T-cell (primary cell): ENCODE data around the gene FLACC1. TPM values are rescaled to one million over a fixed set of nuclear protein-coding genes. Genes with fewer than 3 reads are reported as not detected.
"Not testable (repeated sequence)": the region's sequence is repeated elsewhere in the genome, so short reads cannot be mapped to it uniquely, and the experiment has no call there.

Experiments used
- ATAC-seq, 4 experiments: fragments of 200-7000 bp in 3 of 4; fragments of 150-1000 bp in 1 of 4; cut with Tn5 transposase; replicated peaks in 1 of 4; 1 replicate in 3 of 4; 2 replicates in 1 of 4; pipeline ENCODE4 v1.10.0; 2021; ENCODE audit warnings: moderate library complexity in 3 of 4, mild to moderate bottlenecking in 2 of 4, moderate number of reproducible peaks in 1 of 4
- CTCF ChIA-PET, 2 donors: fragments of 300-600 bp; sonication (Branson Sonifier 250); formaldehyde crosslinking; loops; one replicate each; lab custom pipeline; 2022; ENCODE audit warnings: antibody characterized with exemption in 2 of 2; lab: Charles Lee
- POLR2A ChIA-PET, 2 donors: fragments of 300-600 bp; sonication (Branson Sonifier 250); formaldehyde crosslinking; loops; one replicate each; lab custom pipeline; 2022; ENCODE audit warnings: antibody characterized with exemption in 2 of 2; lab: Charles Lee
- DNase-seq, 35 experiments: peaks; one replicate each; pipeline versions ENCODE4 v3.0.0 to v3.0.0-alpha.2; 2013 to 2023
- H3K27ac ChIP-seq: one replicate; pipeline ENCODE4 v1.5.1; 2013; ENCODE audit warnings: low read length
- H3K27me3 ChIP-seq, 2 experiments: replicated peaks in 1 of 2; 1 replicate in 1 of 2; 2 replicates in 1 of 2; pipeline versions ENCODE4 v1.6.1 to v1.7.0; 2013; ENCODE audit warnings: low read length in 1 of 2, mixed read lengths in 1 of 2; ENCODE audit not compliant: control insufficient read depth in 2 of 2, insufficient read depth in 2 of 2; ENCODE audit errors: extremely low read depth in 1 of 2
- H3K36me3 ChIP-seq, 2 donors: 1 replicate in 1 of 2; 2 replicates in 1 of 2; pipeline versions ENCODE4 v1.6.1 to v1.7.0; 2013; ENCODE audit warnings: low read length in 1 of 2; ENCODE audit not compliant: control insufficient read depth in 2 of 2, insufficient read depth in 1 of 2; ENCODE audit errors: extremely low read depth in 1 of 2
- H3K4me1 ChIP-seq, 2 experiments: 1 replicate in 1 of 2; 2 replicates in 1 of 2; pipeline versions ENCODE4 v1.6.1 to v1.7.0; 2013; ENCODE audit warnings: low read length in 2 of 2, mixed read lengths in 1 of 2; ENCODE audit not compliant: insufficient read depth in 2 of 2, control insufficient read depth in 1 of 2; ENCODE audit errors: extremely low read depth in 1 of 2
- H3K4me3 ChIP-seq, 2 donors: 1 replicate in 1 of 2; 2 replicates in 1 of 2; pipeline versions ENCODE4 v1.5.1 to v1.7.0; 2013; ENCODE audit warnings: mild to moderate bottlenecking in 2 of 2, low read length in 1 of 2, moderate library complexity in 1 of 2; ENCODE audit not compliant: control insufficient read depth in 1 of 2; ENCODE audit errors: extremely low read depth in 1 of 2
- H3K9me3 ChIP-seq: 2 replicates; pipeline ENCODE4 v1.7.0; 2013
- H3K27ac Mint-ChIP-seq, 2 donors: one replicate each; pipeline ENCODE4 v1.8.0; 2020 to 2021; ENCODE audit warnings: mild to moderate bottlenecking in 2 of 2, mixed read lengths in 2 of 2
- H3K27me3 Mint-ChIP-seq, 2 donors: one replicate each; pipeline ENCODE4 v1.8.0; 2021 to 2022; ENCODE audit warnings: mixed read lengths in 2 of 2
- H3K36me3 Mint-ChIP-seq: one replicate; pipeline ENCODE4 v1.8.0; 2021; ENCODE audit warnings: mixed read lengths
- H3K4me1 Mint-ChIP-seq, 3 donors: one replicate each; pipeline ENCODE4 v1.8.0; 2020 to 2022; ENCODE audit warnings: mixed read lengths in 3 of 3, mild to moderate bottlenecking in 1 of 3
- H3K4me3 Mint-ChIP-seq, 3 donors: one replicate each; pipeline ENCODE4 v1.8.0; 2020 to 2022; ENCODE audit warnings: mild to moderate bottlenecking in 3 of 3, mixed read lengths in 3 of 3, moderate library complexity in 3 of 3
- H3K9me3 Mint-ChIP-seq, 3 donors: one replicate each; pipeline ENCODE4 v1.8.0; 2020 to 2022; ENCODE audit warnings: mixed read lengths in 3 of 3
- WGBS: methylation state at CpG from one replicate; pipeline ENCODE4 v1.1.5; 2013; ENCODE audit warnings: missing lambda C conversion rate; ENCODE audit not compliant: insufficient coverage; 5-methylcytosine and 5-hydroxymethylcytosine counted together
- total RNA-seq, 35 experiments: library from RNA in 6 of 35; stranded (reverse) in 6 of 35; fragments of 120-200 nt in 1 of 35; gene quantifications; one replicate each; pipeline versions ENCODE4 v1.2.1 to v1.2.4 and lab custom pipeline; 2013 to 2026

Gene FLACC1
- total RNA-seq, 5 donors from 2014 or later (not counting 1 experiment from before 2014, with no cell fraction given) = 5.3 to 8.4 (median 6.5) TPM

GRCh38 chr2:201369318-201369717, 12.2 kb upstream of the FLACC1 start:
- DNase-seq, H3K36me3 ChIP-seq, H3K27me3 ChIP-seq, H3K27ac Mint-ChIP-seq, H3K27me3 Mint-ChIP-seq, H3K27ac ChIP-seq, ATAC-seq, H3K4me1 Mint-ChIP-seq, H3K4me3 Mint-ChIP-seq, CTCF ChIA-PET, POLR2A ChIA-PET, H3K4me1 ChIP-seq, H3K9me3 ChIP-seq, H3K4me3 ChIP-seq: not testable (repeated sequence)
- H3K36me3 Mint-ChIP-seq = peaks cover 82% of the 10 kb centered on the region
- peaks cover 0 to 14% (median 5%) of the 10 kb centered on the region in 3 donors for H3K9me3 Mint-ChIP-seq
- WGBS = 93% methylated on average over 6 of the region's 8 CpGs

GRCh38 chr2:201366146-201366545, 9.0 kb upstream of the FLACC1 start:
- no peaks in the 10 kb centered on the region for H3K27me3 ChIP-seq
- no peak overlapping the region for H3K4me3 ChIP-seq
- Mint-ChIP-seq H3K27ac (no peak overlapping the region), H3K4me3 (no peak overlapping the region), H3K9me3 (peaks cover 0 to 20% (median 5%) of the 10 kb centered on the region in 3 donors), H3K4me1 (peaks cover 25 to 33% (median 31%) of the 10 kb centered on the region in 3 donors), H3K36me3 (peaks cover 74% of the 10 kb centered on the region), H3K27me3 (no peaks in the 10 kb centered on the region)
- H3K4me1 ChIP-seq = peaks cover 11 to 18% of the 10 kb centered on the region in 2 experiments
- ChIA-PET POLR2A (no interaction called here), CTCF (no interaction called here)
- H3K36me3 ChIP-seq = peaks cover 4 to 6% of the 10 kb centered on the region in 2 donors
- no peak overlapping the region for H3K27ac ChIP-seq
- no peaks in the 10 kb centered on the region for H3K9me3 ChIP-seq
- no peak for DNase-seq
- no peak for ATAC-seq

- Histone ChIP-seq H3K27me3 (no peaks in the 10 kb centered on the region), H3K9me3 (no peaks in the 10 kb centered on the region), H3K4me1 (peaks cover 11 to 25% of the 10 kb centered on the region in 2 experiments), H3K27ac (no peak overlapping the region), H3K4me3 (no peak overlapping the region), H3K36me3 (peaks cover 0 to 12% of the 10 kb centered on the region in 2 donors)
- CTCF ChIA-PET = interaction anchor here (0.6 to 2.7 kb wide), 23 partner anchors 13 to 417 kb away, joined by 3 to 51 read pairs (median 3); partner anchors contain the start of genes CASP10 (in 2 of the 2), ALS2 (in 1 of the 2) and CASP8 (in 1 of the 2)
- peaks cover 66% of the 10 kb centered on the region for H3K36me3 Mint-ChIP-seq
- peak overlapping the region in 1 of 3 donors; percentile 38 for H3K4me3 Mint-ChIP-seq
- H3K9me3 Mint-ChIP-seq = peaks cover 0 to 20% (median 5%) of the 10 kb centered on the region in 3 donors
- POLR2A ChIA-PET = interaction anchor here in 1 of 2 donors (0.6 kb wide), 1 partner anchor 130 kb away, joined by 3 read pairs; no protein-coding TSS in a partner anchor
- H3K27me3 Mint-ChIP-seq = no peaks in the 10 kb centered on the region
- H3K4me1 Mint-ChIP-seq = peaks cover 32 to 42% (median 38%) of the 10 kb centered on the region in 3 donors
- no CpG with 5 or more reads among the region's 2 CpGs for WGBS
- ATAC-seq = peak; percentile 87 to 93 (median 90)
- H3K27ac Mint-ChIP-seq = peak overlapping the region; percentile 72 to 80
- peak in 19 of 35 experiments; percentile 9 to 72 (median 17) for DNase-seq
These were observed 6.9 kb upstream of the FLACC1 start for GRCh38 chr2:201363857-201364560.

- Mint-ChIP-seq H3K36me3 (peaks cover 58% of the 10 kb centered on the region), H3K4me3 (no peak overlapping the region), H3K27ac (peak overlapping the region; percentile 60 to 69), H3K9me3 (peaks cover 0 to 14% (median 0%) of the 10 kb centered on the region in 3 donors), H3K27me3 (no peaks in the 10 kb centered on the region), H3K4me1 (peaks cover 32 to 45% (median 40%) of the 10 kb centered on the region in 3 donors)
- H3K4me1 ChIP-seq = peaks cover 11 to 25% of the 10 kb centered on the region in 2 experiments
- H3K9me3 ChIP-seq = no peaks in the 10 kb centered on the region
- no peaks in the 10 kb centered on the region for H3K27me3 ChIP-seq
- ChIA-PET CTCF (interaction anchor here (0.6 to 1.4 kb wide), 2 partner anchors 89 to 130 kb away, joined by 3 to 8 read pairs; no protein-coding TSS in a partner anchor), POLR2A (no interaction called here)
- WGBS = 100% methylated on average over 1 of the region's 2 CpGs
- peak overlapping the region; percentile 8 for H3K27ac ChIP-seq
- DNase-seq (no peak), ATAC-seq (no peak)
- no peak overlapping the region for H3K4me3 ChIP-seq
- peaks cover 0 to 12% of the 10 kb centered on the region in 2 donors for H3K36me3 ChIP-seq
These were observed 5.3 kb upstream of the FLACC1 start for GRCh38 chr2:201362396-201362795.

GRCh38 chr2:201361078-201361733, 4.1 kb upstream of the FLACC1 start:
- Histone ChIP-seq H3K4me1 (peaks cover 11 to 25% of the 10 kb centered on the region in 2 experiments), H3K9me3 (no peaks in the 10 kb centered on the region), H3K36me3 (peaks cover 0 to 12% of the 10 kb centered on the region in 2 donors), H3K27me3 (no peaks in the 10 kb centered on the region), H3K27ac (no peak overlapping the region), H3K4me3 (no peak overlapping the region)
- ChIA-PET CTCF (interaction anchor here in 1 of 2 donors (1.2 kb wide), 1 partner anchor 128 kb away, joined by 4 read pairs; no protein-coding TSS in a partner anchor), POLR2A (no interaction called here)
- 60% methylated on average over 1 of the region's 2 CpGs for WGBS
- peak overlapping the region; percentile 46 to 71 for H3K27ac Mint-ChIP-seq
- no peak overlapping the region for H3K4me3 Mint-ChIP-seq
- DNase-seq (no peak), ATAC-seq (peak in 2 of 4 experiments; percentile 35 to 45)
- H3K9me3 Mint-ChIP-seq = peaks cover 0 to 6% (median 0%) of the 10 kb centered on the region in 3 donors
- H3K4me1 Mint-ChIP-seq = peaks cover 32 to 45% (median 40%) of the 10 kb centered on the region in 3 donors
- H3K36me3 Mint-ChIP-seq = peaks cover 47% of the 10 kb centered on the region
- H3K27me3 Mint-ChIP-seq = no peaks in the 10 kb centered on the region

- WGBS = 100% methylated on average over 1 of the region's 4 CpGs
- no peak overlapping the region for H3K4me3 Mint-ChIP-seq
- H3K36me3 Mint-ChIP-seq = peaks cover 39% of the 10 kb centered on the region
- Histone ChIP-seq H3K4me3 (no peak overlapping the region), H3K27me3 (no peaks in the 10 kb centered on the region), H3K36me3 (peaks cover 0 to 12% of the 10 kb centered on the region in 2 donors), H3K9me3 (no peaks in the 10 kb centered on the region), H3K27ac (no peak overlapping the region), H3K4me1 (peaks cover 11 to 25% of the 10 kb centered on the region in 2 experiments)
- H3K9me3 Mint-ChIP-seq = peaks cover 0 to 6% (median 0%) of the 10 kb centered on the region in 3 donors
- ChIA-PET CTCF (interaction anchor here (0.5 to 1.2 kb wide), 3 partner anchors 22 to 127 kb away, joined by 3 to 4 read pairs (median 3); no protein-coding TSS in a partner anchor), POLR2A (no interaction called here)
- H3K27me3 Mint-ChIP-seq = no peaks in the 10 kb centered on the region
- no peak for DNase-seq
- H3K27ac Mint-ChIP-seq = peak overlapping the region in 1 of 2 donors; percentile 55
- no peak for ATAC-seq
- H3K4me1 Mint-ChIP-seq = peaks cover 32 to 42% (median 40%) of the 10 kb centered on the region in 3 donors
These were observed 3.1 kb upstream of the FLACC1 start for GRCh38 chr2:201360256-201360655.
